ENCODE measurements around the gene CDK19. TPM values are rescaled to one million over a fixed set of nuclear protein-coding genes. Genes with fewer than 3 reads are reported as not detected.
"Not testable (repeated sequence)": the region's sequence is repeated elsewhere in the genome, so short reads cannot be mapped to it uniquely, and the experiment has no call there.

The CDK19 gene
- total RNA-seq, 6 experiments from 2014 or later = 2.8 to 7.9 (median 5.5) TPM

DNA sequence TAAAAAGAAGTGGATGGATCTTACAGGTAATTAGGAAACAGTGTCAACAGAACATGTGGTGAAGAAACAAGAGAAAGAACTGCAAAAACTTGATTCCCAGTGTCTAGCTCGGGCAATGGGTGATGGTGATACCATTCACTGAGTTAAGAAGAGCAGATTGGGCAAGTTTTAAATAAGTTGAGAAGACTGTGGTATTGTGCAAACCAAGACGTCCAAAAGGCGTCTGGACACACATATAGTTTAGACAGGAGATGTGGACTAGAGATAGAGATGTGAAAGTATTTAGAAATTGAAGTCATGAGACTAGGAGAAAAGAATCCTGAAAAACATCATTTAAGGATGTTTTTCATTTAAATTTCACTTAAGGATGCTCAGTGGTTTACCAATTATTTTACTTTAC, 53.9 kb downstream of the CDK19 start:
- no peak overlapping the region for H3K4me3 ChIP-seq
- TF ChIP-seq, protein P1, sequence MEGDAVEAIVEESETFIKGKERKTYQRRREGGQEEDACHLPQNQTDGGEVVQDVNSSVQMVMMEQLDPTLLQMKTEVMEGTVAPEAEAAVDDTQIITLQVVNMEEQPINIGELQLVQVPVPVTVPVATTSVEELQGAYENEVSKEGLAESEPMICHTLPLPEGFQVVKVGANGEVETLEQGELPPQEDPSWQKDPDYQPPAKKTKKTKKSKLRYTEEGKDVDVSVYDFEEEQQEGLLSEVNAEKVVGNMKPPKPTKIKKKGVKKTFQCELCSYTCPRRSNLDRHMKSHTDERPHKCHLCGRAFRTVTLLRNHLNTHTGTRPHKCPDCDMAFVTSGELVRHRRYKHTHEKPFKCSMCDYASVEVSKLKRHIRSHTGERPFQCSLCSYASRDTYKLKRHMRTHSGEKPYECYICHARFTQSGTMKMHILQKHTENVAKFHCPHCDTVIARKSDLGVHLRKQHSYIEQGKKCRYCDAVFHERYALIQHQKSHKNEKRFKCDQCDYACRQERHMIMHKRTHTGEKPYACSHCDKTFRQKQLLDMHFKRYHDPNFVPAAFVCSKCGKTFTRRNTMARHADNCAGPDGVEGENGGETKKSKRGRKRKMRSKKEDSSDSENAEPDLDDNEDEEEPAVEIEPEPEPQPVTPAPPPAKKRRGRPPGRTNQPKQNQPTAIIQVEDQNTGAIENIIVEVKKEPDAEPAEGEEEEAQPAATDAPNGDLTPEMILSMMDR (IDR thresholded peaks at IDR 0.05) = no peak
- TF ChIP-seq POLR2A (IDR thresholded peaks at IDR 0.05) = no peak
- no peaks in the 10 kb centered on the region for H3K9me3 ChIP-seq
- no peak overlapping the region for H3K27ac ChIP-seq
- 57% methylated on average over 1 of the region's 3 CpGs for WGBS (ENCODE audit: insufficient coverage, low coverage, low lambda C conversion rate, missing lambda C conversion rate)
- peaks cover 0 to 8% (median 0%) of the 10 kb centered on the region in 4 donors for H3K4me1 ChIP-seq
- no peak for DNase-seq
- H3K36me3 ChIP-seq = no peaks in the 10 kb centered on the region
- no peak for ATAC-seq
- no peaks in the 10 kb centered on the region for H3K27me3 ChIP-seq
- intact Hi-C loops (cut with DNase I) = no loop called here

DNA sequence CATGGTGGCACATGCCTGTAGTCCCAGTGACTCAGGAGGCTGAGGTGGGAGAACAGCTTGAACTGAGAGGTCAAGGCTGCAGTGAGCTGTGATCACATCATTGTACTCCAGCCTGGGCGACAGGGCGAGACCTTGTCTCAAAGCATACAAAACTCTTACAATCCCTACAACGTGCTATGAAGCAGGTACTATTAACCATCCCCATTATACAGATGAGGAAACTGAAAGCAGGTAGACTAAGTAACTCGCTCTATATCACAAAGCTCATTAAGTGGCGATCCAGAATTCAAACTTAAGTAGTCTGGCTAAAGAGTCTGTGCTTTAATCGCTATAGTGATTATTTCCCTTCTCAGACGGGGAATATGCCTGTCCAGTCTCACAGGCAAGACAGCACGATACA, 54.7 kb downstream of the CDK19 start:
- Histone ChIP-seq H3K36me3 (no peaks in the 10 kb centered on the region), H3K9me3 (no peaks in the 10 kb centered on the region), H3K27ac (no peak overlapping the region), H3K4me1 (peaks cover 0 to 10% (median 2%) of the 10 kb centered on the region in 4 donors), H3K4me3 (no peak overlapping the region), H3K27me3 (no peaks in the 10 kb centered on the region)
- WGBS (ENCODE audit: insufficient coverage, low coverage, low lambda C conversion rate, missing lambda C conversion rate) = 95% methylated on average over 8 of the region's 8 CpGs
- ATAC-seq (no peak), DNase-seq (no peak)
- intact Hi-C loops (cut with DNase I) = no loop called here
- TF ChIP-seq POLR2A (IDR thresholded peaks at IDR 0.05) = no peak
- TF ChIP-seq, protein P1 (IDR thresholded peaks at IDR 0.05) = no peak

- H3K27me3 ChIP-seq; H3K9me3 ChIP-seq; DNase-seq; ATAC-seq; H3K27ac ChIP-seq; intact Hi-C loops (cut with DNase I); H3K36me3 ChIP-seq; H3K4me3 ChIP-seq: not testable (repeated sequence)
- peaks cover 0 to 15% (median 4%) of the 10 kb centered on the region in 4 donors for H3K4me1 ChIP-seq
- 93% methylated on average over 3 of the region's 5 CpGs for WGBS (ENCODE audit: insufficient coverage, low coverage, low lambda C conversion rate, missing lambda C conversion rate)
Observed at GRCh38 chr6:110760098-110760497, 55.2 kb downstream of the CDK19 start.

DNA sequence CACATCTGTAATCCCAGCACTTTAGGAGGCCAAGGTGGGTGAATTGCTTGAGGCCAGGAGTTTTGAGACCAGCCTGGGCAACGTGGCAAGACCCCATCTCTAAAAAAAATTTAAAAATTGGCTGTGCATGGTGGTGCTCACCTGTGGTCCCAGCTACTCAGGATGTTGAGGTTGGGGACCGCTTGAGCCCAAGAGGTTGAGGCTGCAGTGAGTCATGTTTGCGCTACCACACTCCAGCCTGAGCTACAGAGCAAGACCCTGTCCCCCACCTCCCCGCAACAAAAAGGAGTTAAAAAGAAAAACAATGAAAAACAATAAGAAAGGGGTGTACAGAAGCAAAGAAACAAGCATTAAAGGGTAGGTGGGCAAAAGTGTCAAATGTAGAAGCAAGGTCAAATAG, 57.3 kb downstream of the CDK19 start:
- Histone ChIP-seq H3K9me3 (no peaks in the 10 kb centered on the region), H3K27ac (no peak overlapping the region), H3K27me3 (no peaks in the 10 kb centered on the region), H3K4me3 (no peak overlapping the region), H3K4me1 (peaks cover 0 to 25% (median 11%) of the 10 kb centered on the region in 4 donors), H3K36me3 (no peaks in the 10 kb centered on the region)
- WGBS (ENCODE audit: insufficient coverage, low coverage, low lambda C conversion rate, missing lambda C conversion rate) = 92% methylated on average over 4 of the region's 4 CpGs
- TF ChIP-seq, protein P1 (IDR thresholded peaks at IDR 0.05) = no peak
- TF ChIP-seq POLR2A (IDR thresholded peaks at IDR 0.05) = no peak
- intact Hi-C loops (cut with DNase I) = no loop called here
- no peak for DNase-seq
- no peak for ATAC-seq

DNA sequence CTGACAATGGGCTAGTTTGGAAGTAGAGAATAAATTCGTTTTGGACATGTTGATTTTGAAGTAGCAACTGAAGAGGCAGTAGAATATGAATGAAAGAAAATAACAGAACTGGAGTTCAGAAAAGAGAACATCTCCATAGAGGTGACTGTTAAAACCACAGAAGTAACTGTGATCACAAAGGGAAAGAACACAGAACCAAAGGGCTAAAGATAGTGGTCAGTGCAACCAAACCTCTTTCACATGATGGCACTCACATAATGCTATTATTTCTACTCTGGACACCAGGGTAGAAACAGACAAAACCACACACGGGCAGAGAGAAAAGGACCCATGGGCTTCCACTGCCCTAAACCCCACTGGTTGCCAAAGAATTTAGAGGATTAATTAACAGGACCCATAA, 58.5 kb downstream of the CDK19 start:
- Histone ChIP-seq H3K4me1 (peaks cover 0 to 25% (median 8%) of the 10 kb centered on the region in 4 donors), H3K4me3 (no peak overlapping the region), H3K27ac (no peak overlapping the region), H3K36me3 (no peaks in the 10 kb centered on the region), H3K27me3 (no peaks in the 10 kb centered on the region), H3K9me3 (no peaks in the 10 kb centered on the region)
- ATAC-seq (no peak), DNase-seq (no peak)
- intact Hi-C loops (cut with DNase I) = no loop called here
- WGBS (ENCODE audit: insufficient coverage, low coverage, low lambda C conversion rate, missing lambda C conversion rate) = 58% methylated on average over 1 of the region's 2 CpGs
- TF ChIP-seq, protein P1 (IDR thresholded peaks at IDR 0.05) = no peak
- TF ChIP-seq POLR2A (IDR thresholded peaks at IDR 0.05) = no peak

Data from right lobe of liver (tissue), 6 donors.